B cell (primary cell): ENCODE data around the gene PINK1. TPM values are rescaled to one million over a fixed set of nuclear protein-coding genes. Genes with fewer than 3 reads are reported as not detected.

Experiments
- ATAC-seq: fragments of 200-7000 bp; cut with Tn5 transposase; one replicate; pipeline ENCODE4 v1.10.0; 2021; ENCODE audit warnings: low read depth, mild to moderate bottlenecking, moderate number of reproducible peaks, moderate library complexity
- CTCF ChIA-PET: fragments of 350-600 bp; sonication (Branson Sonifier 250); formaldehyde crosslinking; loops from one replicate; lab custom pipeline; 2021; ENCODE audit warnings: antibody characterized with exemption, inconsistent platforms; lab: Charles Lee
- POLR2A ChIA-PET: fragments of 350-600 bp; sonication (Branson Sonifier 250); formaldehyde crosslinking; loops from one replicate; lab custom pipeline; 2021; ENCODE audit warnings: antibody characterized with exemption; lab: Charles Lee
- DNase-seq: peaks from one replicate; pipeline ENCODE4 v3.0.0; 2013
- H2AFZ ChIP-seq: 2 replicates; pipeline ENCODE4 v1.6.1; 2012; ENCODE audit warnings: mild to moderate bottlenecking, low read depth, low read length; ENCODE audit not compliant: insufficient read depth, poor library complexity, severe bottlenecking
- H3K27ac ChIP-seq, 2 donors: 1 replicate in 1 of 2; 2 replicates in 1 of 2; pipeline ENCODE4 v1.5.1; 2012 to 2013; ENCODE audit warnings: low read length in 2 of 2, mild to moderate bottlenecking in 2 of 2, moderate library complexity in 1 of 2
- H3K27me3 ChIP-seq, 4 experiments: fragments of 200-600 bp in 1 of 4; sonication (generic) in 1 of 4; replicated peaks in 1 of 4; 1 replicate in 2 of 4; 2 replicates in 2 of 4; pipeline versions ENCODE4 v1.6.1 to v1.7.0; 2013 to 2016; ENCODE audit warnings: low read length in 3 of 4, mild to moderate bottlenecking in 2 of 4, mixed read lengths in 1 of 4, moderate library complexity in 1 of 4; ENCODE audit not compliant: insufficient read depth in 4 of 4, control insufficient read depth in 3 of 4; ENCODE audit errors: control extremely low read depth in 1 of 4
- H3K36me3 ChIP-seq, 2 experiments: replicated peaks in 1 of 2; 1 replicate in 1 of 2; 2 replicates in 1 of 2; pipeline versions ENCODE4 v1.6.1 to v1.7.1; 2013; ENCODE audit warnings: low read length in 1 of 2; ENCODE audit not compliant: insufficient read depth in 2 of 2, control insufficient read depth in 1 of 2; ENCODE audit errors: control extremely low read depth in 1 of 2, extremely low read depth in 1 of 2
- H3K4me1 ChIP-seq, 2 donors: fragments of 200-600 bp in 1 of 2; sonication (generic) in 1 of 2; 1 replicate in 1 of 2; 2 replicates in 1 of 2; pipeline versions ENCODE4 v1.5.1 to v1.6.1; 2013 to 2017; ENCODE audit warnings: low read length in 2 of 2; ENCODE audit not compliant: control insufficient read depth in 2 of 2, insufficient read depth in 2 of 2
- H3K4me2 ChIP-seq: replicated peaks from 2 replicates; pipeline ENCODE3; 2012; ENCODE audit warnings: mild to moderate bottlenecking, low read depth, low read length; ENCODE audit not compliant: poor library complexity, severe bottlenecking
- H3K4me3 ChIP-seq, 5 experiments: fragments of 200-600 bp in 1 of 5; sonication (generic) in 1 of 5; 1 replicate in 3 of 5; 2 replicates in 2 of 5; pipeline versions ENCODE4 v1.5.1 to v1.7.0; 2011 to 2016; ENCODE audit warnings: low read length in 4 of 5, mild to moderate bottlenecking in 4 of 5, low read depth in 2 of 5, control low read depth in 1 of 5, moderate library complexity in 1 of 5; ENCODE audit not compliant: insufficient read depth in 1 of 5; ENCODE audit errors: control extremely low read depth in 1 of 5, extremely low read depth in 1 of 5
- H3K79me2 ChIP-seq: fragments of 200-600 bp; sonication (generic); one replicate; pipeline ENCODE4 v1.6.0; 2016; ENCODE audit warnings: low read length; ENCODE audit not compliant: control insufficient read depth, insufficient read depth
- H3K9ac ChIP-seq: fragments of 200-600 bp; sonication (generic); 2 replicates; pipeline ENCODE4 v1.6.1; 2017; ENCODE audit warnings: mild to moderate bottlenecking, low read length, moderate library complexity
- H3K9me3 ChIP-seq, 3 donors: one replicate each; pipeline versions ENCODE4 v1.6.1 to v1.7.1; 2013; ENCODE audit warnings: low read length in 2 of 3; ENCODE audit not compliant: control insufficient read depth in 2 of 3, insufficient read depth in 1 of 3; ENCODE audit errors: control extremely low read depth in 1 of 3
- H4K20me1 ChIP-seq: 2 replicates; pipeline ENCODE4 v1.6.0; 2012; ENCODE audit warnings: mild to moderate bottlenecking, low read length; ENCODE audit not compliant: insufficient read depth, control insufficient read depth, poor library complexity, severe bottlenecking
- H3K27ac Mint-ChIP-seq: one replicate; pipeline ENCODE4 v1.8.0; 2021; ENCODE audit warnings: mixed read lengths
- H3K27me3 Mint-ChIP-seq: one replicate; pipeline ENCODE4 v1.8.0; 2021; ENCODE audit warnings: mixed read lengths
- H3K4me1 Mint-ChIP-seq: one replicate; pipeline ENCODE4 v1.8.0; 2021; ENCODE audit warnings: mixed read lengths
- H3K4me3 Mint-ChIP-seq: one replicate; pipeline ENCODE4 v1.8.0; 2021; ENCODE audit warnings: mixed read lengths
- H3K9me3 Mint-ChIP-seq: one replicate; pipeline ENCODE4 v1.8.0; 2022; ENCODE audit warnings: mixed read lengths; ENCODE audit not compliant: insufficient read depth
- CTCF ChIP-seq: fragments of 200-600 bp; IDR thresholded peaks from one replicate; pipeline ENCODE4 v1.8.0; 2022; ENCODE audit warnings: antibody characterized with exemption, mild to moderate bottlenecking
- EZH2 ChIP-seq: IDR thresholded peaks from 2 replicates; pipeline ENCODE4 v1.6.1; 2012; ENCODE audit warnings: borderline replicate concordance, low read depth, mild to moderate bottlenecking, moderate library complexity, low read length; ENCODE audit not compliant: insufficient read depth, poor library complexity, severe bottlenecking
- WGBS: methylation state at CpG from one replicate; pipeline ENCODE4 v1.1.5; 2013; ENCODE audit warnings: missing lambda C conversion rate; ENCODE audit not compliant: insufficient coverage; 5-methylcytosine and 5-hydroxymethylcytosine counted together
- intact Hi-C: fragments of 100-400 bp; cut with micrococcal nuclease; formaldehyde crosslinking; loops from one replicate; pipeline ENCODE4 v1.10.0; 2022
- polyA plus RNA-seq: library from polyadenylated mRNA; depleted of rRNA; stranded (reverse); fragments of >200 nt; gene quantifications from 2 replicates; pipeline ENCODE4 v1.2.3, GENCODE V29; 2012
- total RNA-seq, 2 donors: library from RNA; stranded (reverse); fragments of 120-200 nt in 1 of 2; gene quantifications; 1 replicate in 1 of 2; 2 replicates in 1 of 2; pipeline versions ENCODE4 v1.2.3 to v1.2.4, GENCODE V29; 2013 to 2022

PINK1 gene
- total and polyA plus RNA-seq, 2 donors (not counting 1 experiment from before 2014, with no cell fraction given): 5.8 to 14.3 TPM

GRCh38 chr1:20589331-20590278, 43.7 kb upstream of the PINK1 start:
- 20% methylated on average over 15 of the region's 24 CpGs for WGBS
- Histone ChIP-seq H3K36me3 (no peaks in the 10 kb centered on the region), H2AFZ (no peak overlapping the region), H3K9ac (no peak overlapping the region), H3K27me3 (peaks cover 0 to 40% (median 13%) of the 10 kb centered on the region in 4 experiments), H3K9me3 (peaks cover 0 to 10% (median 0%) of the 10 kb centered on the region in 3 donors), H3K4me3 (peak overlapping the region in 1 of 5 experiments; percentile 65), H3K4me2 (no peak overlapping the region), H3K4me1 (no peaks in the 10 kb centered on the region), H4K20me1 (no peaks in the 10 kb centered on the region), H3K27ac (no peak overlapping the region), H3K79me2 (no peaks in the 10 kb centered on the region)
- TF ChIP-seq CTCF (no peak), EZH2 (no peak)
- no peaks in the 10 kb centered on the region for H3K4me1 Mint-ChIP-seq
- H3K27me3 Mint-ChIP-seq: peaks cover 64% of the 10 kb centered on the region
- CTCF ChIA-PET: no interaction called here
- no peak overlapping the region for H3K4me3 Mint-ChIP-seq
- intact Hi-C loops: no loop called here
- no peak overlapping the region for H3K27ac Mint-ChIP-seq
- no peak for DNase-seq
- peaks cover 2% of the 10 kb centered on the region for H3K9me3 Mint-ChIP-seq
- ATAC-seq: no peak
- POLR2A ChIA-PET: no interaction called here

DNA sequence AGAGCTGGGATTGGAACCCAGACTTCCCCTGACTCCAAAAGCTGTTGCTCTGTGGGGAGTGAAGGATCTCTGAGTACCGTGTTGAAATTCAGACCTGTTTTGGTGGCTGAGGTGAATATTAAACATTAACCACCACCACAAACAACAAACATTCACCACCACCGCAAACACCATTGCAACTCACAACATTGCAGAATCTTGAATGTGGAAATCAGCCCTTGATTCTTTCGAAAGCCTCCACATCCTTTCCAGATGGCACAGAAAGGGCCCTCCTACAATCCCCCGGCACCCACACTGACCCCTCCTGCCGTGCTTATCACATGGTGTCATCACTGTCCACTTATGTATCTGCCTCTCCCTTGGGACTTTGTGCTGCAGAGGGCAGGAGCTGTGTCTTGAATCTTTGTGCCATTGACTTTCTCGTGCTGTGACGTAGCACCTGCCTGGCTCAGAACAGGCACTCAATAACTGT, 42.9 kb upstream of the PINK1 start:
- no peak for DNase-seq
- Mint-ChIP-seq H3K27ac (no peak overlapping the region), H3K9me3 (no peaks in the 10 kb centered on the region), H3K4me3 (no peak overlapping the region), H3K27me3 (peaks cover 62% of the 10 kb centered on the region), H3K4me1 (no peaks in the 10 kb centered on the region)
- peaks cover 0 to 10% (median 0%) of the 10 kb centered on the region in 3 donors for H3K9me3 ChIP-seq
- no peaks in the 10 kb centered on the region for H3K36me3 ChIP-seq
- TF ChIP-seq EZH2 (no peak), CTCF (no peak)
- H4K20me1 ChIP-seq: no peaks in the 10 kb centered on the region
- POLR2A ChIA-PET: no interaction called here
- H3K4me1 ChIP-seq: no peaks in the 10 kb centered on the region
- H2AFZ ChIP-seq: no peak overlapping the region
- H3K9ac ChIP-seq: no peak overlapping the region
- peak overlapping the region in 1 of 5 experiments; percentile 65 for H3K4me3 ChIP-seq
- WGBS: 57% methylated on average over 5 of the region's 7 CpGs
- no peaks in the 10 kb centered on the region for H3K79me2 ChIP-seq
- no peak overlapping the region for H3K27ac ChIP-seq
- H3K4me2 ChIP-seq: no peak overlapping the region
- CTCF ChIA-PET: no interaction called here
- H3K27me3 ChIP-seq: peaks cover 0 to 38% (median 12%) of the 10 kb centered on the region in 4 experiments
- ATAC-seq: no peak
- intact Hi-C loops: no loop called here
